Right atrium auricular region (tissue), 2 donors: ENCODE data around the gene ACOXL. TPM values are rescaled to one million over a fixed set of nuclear protein-coding genes. Genes with fewer than 3 reads are reported as not detected.

Source experiments
- DNase-seq: peaks from one replicate; pipeline ENCODE4 v3.0.0-alpha.2; 2019; ENCODE audit warnings: low spot score
- H3K27ac ChIP-seq, 2 donors: fragments of 200-600 bp; sonication (generic); 1 replicate in 1 of 2; 2 replicates in 1 of 2; pipeline ENCODE4 v1.5.1; 2016 to 2019
- H3K27me3 ChIP-seq, 2 donors: fragments of 200-600 bp; sonication (generic); one replicate each; pipeline versions ENCODE4 v1.5.1 to v1.6.0; 2017 to 2019
- H3K36me3 ChIP-seq: fragments of 200-600 bp; sonication (generic); one replicate; pipeline ENCODE4 v1.5.1; 2016
- H3K4me1 ChIP-seq, 2 donors: fragments of 200-600 bp; sonication (generic); one replicate each; pipeline versions ENCODE4 v1.5.1 to v1.6.0; 2017 to 2019
- H3K4me3 ChIP-seq, 2 donors: fragments of 200-600 bp; sonication (generic); 1 replicate in 1 of 2; 2 replicates in 1 of 2; pipeline ENCODE4 v1.5.1; 2017 to 2019; ENCODE audit warnings: mild to moderate bottlenecking in 1 of 2, moderate library complexity in 1 of 2
- H3K9me3 ChIP-seq, 2 donors: fragments of 200-600 bp; sonication (generic); one replicate each; pipeline ENCODE4 v1.5.1; 2019
- total RNA-seq, 2 donors: library from RNA; depleted of rRNA; stranded (reverse); fragments of >200 nt; gene quantifications; one replicate each; pipeline ENCODE4 v1.1.0, GENCODE V29; 2016
- TF ChIP-seq, protein P1 (sequence below), 2 donors: fragments of 200-600 bp; sonication (generic); IDR thresholded peaks; one replicate each; pipeline ENCODE4 v1.5.1; 2019; ENCODE audit warnings: antibody characterized with exemption in 2 of 2

Gene ACOXL
- total RNA-seq, 2 donors from 2014 or later = 0.33 to 0.55 TPM

DNA sequence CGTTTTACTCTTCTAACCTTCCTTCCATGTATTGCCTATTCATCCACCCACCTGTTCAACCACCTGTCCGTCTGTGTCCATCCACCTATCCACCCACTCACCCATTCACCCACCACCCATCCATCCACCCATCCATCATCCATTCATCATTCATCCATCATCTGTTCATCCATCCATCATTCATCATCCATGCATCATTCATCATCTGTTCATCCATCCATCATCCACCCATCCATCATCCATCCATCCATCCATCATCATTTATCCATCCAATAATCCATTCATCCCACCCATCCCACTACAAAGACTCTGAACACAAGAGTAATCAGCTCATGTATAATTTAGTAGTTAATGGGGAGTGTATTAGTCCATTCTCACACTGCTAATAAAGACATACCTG is 78.0 kb downstream of the ACOXL start:
- H3K36me3 ChIP-seq = no peaks in the 10 kb centered on the region
- no peak overlapping the region for H3K27ac ChIP-seq

DNA sequence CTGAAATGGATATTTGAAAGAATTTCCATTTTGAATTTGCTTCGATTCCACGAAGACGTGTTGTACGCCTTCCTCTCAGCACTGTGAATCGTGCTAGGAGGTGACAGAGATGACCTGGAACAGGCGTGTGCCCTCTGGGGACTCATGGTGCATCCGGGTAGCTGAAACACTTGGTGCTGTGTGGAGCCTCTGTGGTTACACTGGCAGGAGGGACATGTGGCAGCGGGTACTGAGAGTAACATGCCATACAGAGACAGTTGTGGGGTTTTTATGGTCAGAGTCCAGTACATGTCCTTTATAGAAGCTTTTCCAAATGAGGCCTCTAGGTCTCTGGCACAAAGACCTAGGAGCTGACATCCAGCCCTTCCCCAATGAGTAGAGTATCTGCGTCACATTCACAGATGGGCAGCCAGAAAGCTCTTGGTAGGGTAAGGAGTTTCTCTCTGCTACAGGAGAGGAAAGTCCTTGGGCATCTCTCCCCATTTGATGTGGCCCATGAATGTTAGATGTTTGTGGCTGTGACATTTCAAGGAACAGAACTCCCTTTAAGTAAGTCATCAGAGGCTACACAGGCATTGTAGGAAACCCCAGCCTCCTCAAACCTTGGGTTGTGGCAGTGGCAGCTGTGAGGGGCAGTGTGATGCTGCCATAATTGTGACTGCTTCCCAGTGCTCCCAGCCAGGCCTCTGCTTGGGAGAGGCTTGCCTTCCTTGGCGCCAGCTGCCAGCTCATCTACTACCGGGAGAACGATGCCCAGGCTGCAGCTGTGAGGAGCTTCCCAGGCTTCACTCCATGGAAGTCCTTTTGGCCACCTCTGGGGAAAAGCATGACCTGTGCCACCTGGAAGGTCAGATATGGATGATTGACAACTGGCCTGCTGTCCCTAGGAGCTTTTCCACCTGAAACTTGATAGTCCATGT is 80.6 kb downstream of the ACOXL start:
- Histone ChIP-seq H3K27ac (no peak overlapping the region), H3K27me3 (no peaks in the 10 kb centered on the region), H3K4me1 (no peaks in the 10 kb centered on the region), H3K4me3 (no peak overlapping the region), H3K36me3 (no peaks in the 10 kb centered on the region), H3K9me3 (no peaks in the 10 kb centered on the region)
- DNase-seq = no peak
- TF ChIP-seq, protein P1, sequence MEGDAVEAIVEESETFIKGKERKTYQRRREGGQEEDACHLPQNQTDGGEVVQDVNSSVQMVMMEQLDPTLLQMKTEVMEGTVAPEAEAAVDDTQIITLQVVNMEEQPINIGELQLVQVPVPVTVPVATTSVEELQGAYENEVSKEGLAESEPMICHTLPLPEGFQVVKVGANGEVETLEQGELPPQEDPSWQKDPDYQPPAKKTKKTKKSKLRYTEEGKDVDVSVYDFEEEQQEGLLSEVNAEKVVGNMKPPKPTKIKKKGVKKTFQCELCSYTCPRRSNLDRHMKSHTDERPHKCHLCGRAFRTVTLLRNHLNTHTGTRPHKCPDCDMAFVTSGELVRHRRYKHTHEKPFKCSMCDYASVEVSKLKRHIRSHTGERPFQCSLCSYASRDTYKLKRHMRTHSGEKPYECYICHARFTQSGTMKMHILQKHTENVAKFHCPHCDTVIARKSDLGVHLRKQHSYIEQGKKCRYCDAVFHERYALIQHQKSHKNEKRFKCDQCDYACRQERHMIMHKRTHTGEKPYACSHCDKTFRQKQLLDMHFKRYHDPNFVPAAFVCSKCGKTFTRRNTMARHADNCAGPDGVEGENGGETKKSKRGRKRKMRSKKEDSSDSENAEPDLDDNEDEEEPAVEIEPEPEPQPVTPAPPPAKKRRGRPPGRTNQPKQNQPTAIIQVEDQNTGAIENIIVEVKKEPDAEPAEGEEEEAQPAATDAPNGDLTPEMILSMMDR (IDR thresholded peaks at IDR 0.05) = no peak

More for the DNA sequence above, 78.0 kb downstream of the ACOXL start:
- Histone ChIP-seq H3K27me3 (no peaks in the 10 kb centered on the region), H3K4me1 (no peaks in the 10 kb centered on the region), H3K4me3 (no peak overlapping the region), H3K9me3 (no peaks in the 10 kb centered on the region)
- TF ChIP-seq, protein P1 (IDR thresholded peaks at IDR 0.05) = no peak
- no peak for DNase-seq

DNA sequence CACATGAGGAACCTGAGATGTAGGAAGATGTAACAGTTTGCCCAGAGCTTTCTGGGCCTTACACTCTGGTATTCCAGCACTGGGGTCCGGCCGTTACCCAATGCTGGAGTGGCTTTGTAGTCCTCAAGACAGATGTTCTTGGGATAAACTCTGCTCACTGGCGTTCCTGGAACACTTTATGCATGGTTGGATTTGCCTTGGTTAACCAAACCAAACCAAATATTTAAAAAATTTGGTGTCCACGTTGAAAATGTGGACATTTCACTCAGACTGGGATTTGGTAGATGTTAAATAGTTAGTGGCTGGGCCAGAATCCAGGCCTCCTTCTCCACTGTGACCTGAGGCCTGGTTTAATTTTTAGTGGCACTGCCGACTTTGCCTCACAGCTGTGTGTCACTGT is 81.5 kb downstream of the ACOXL start:
- Histone ChIP-seq H3K27me3 (no peaks in the 10 kb centered on the region), H3K4me1 (no peaks in the 10 kb centered on the region), H3K27ac (no peak overlapping the region), H3K36me3 (no peaks in the 10 kb centered on the region), H3K4me3 (no peak overlapping the region), H3K9me3 (no peaks in the 10 kb centered on the region)
- TF ChIP-seq, protein P1 (IDR thresholded peaks at IDR 0.05) = no peak
- DNase-seq = no peak

DNA sequence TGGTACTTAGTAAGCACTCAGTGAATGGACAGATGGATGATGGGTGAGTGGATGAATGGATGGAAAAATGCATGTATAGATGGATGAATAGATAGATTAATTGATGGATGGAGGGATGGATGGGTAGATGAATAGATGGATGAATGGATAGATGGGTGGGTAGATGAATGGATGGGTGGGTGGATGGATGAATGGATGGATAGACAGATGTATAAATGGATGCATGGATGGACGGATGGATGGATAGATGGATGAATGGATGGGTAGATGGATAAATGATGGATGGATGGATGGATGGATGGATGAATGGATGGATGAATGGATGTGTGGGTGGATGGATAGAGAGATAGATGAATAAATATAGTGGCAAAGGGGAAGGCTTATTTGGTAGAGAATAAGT is 83.6 kb downstream of the ACOXL start:
- H3K4me3 ChIP-seq = no peak overlapping the region
- H3K27ac ChIP-seq = no peak overlapping the region
- H3K27me3 ChIP-seq = no peaks in the 10 kb centered on the region

DNA sequence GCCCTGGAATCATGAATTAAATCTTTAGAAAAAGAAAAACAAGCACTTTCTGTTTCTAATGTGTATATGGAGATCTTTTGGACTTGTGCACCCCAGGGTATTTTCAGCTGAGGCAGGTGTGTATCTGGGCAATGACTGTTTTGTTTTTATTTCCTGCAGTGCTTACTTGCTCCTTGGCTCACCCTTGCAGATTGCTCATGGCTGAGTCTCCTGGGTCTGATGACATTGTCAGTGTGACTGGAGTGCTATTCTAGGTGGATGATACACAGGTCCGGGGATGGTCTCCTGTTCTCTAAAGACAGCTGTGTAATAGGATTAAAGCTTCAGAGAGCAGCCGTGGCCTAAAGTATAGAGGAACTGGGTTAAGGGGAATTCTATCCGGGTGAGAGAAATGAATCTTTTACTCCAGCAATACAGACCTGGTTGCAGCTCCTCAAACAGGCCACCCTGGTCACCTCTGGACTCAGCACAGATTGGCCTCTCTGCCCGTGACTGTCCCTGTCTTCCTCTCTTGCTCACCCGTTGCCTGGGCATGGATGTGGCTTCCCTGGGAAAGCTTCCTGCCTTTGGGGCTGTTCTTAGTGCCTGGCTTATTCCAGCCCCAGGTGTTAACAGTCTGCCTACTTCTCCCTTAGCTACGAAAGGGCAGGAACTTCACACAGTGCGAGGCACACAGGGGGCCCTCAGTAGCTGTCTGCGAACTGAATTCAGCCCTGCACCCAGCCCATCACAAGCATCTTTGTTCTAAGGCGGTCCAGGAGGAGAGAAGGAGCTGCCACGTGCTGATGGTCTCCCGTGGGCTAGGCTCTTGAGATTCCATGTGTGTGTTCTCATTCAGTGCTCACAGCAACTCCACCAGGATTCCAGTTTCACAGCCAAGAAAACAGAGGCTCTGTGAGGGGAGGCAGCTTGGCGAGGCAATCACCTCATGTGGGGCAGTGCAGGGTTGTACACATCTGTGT is 84.3 kb downstream of the ACOXL start:
- no peaks in the 10 kb centered on the region for H3K36me3 ChIP-seq
- no peak overlapping the region for H3K27ac ChIP-seq
- no peaks in the 10 kb centered on the region for H3K4me1 ChIP-seq

More for the DNA sequence above, 83.6 kb downstream of the ACOXL start:
- no peaks in the 10 kb centered on the region for H3K4me1 ChIP-seq
- no peaks in the 10 kb centered on the region for H3K36me3 ChIP-seq
- TF ChIP-seq, protein P1 (IDR thresholded peaks at IDR 0.05) = no peak
- H3K9me3 ChIP-seq = no peaks in the 10 kb centered on the region
- DNase-seq = no peak

More for the DNA sequence above, 84.3 kb downstream of the ACOXL start:
- Histone ChIP-seq H3K27me3 (no peaks in the 10 kb centered on the region), H3K9me3 (no peaks in the 10 kb centered on the region), H3K4me3 (no peak overlapping the region)
- TF ChIP-seq, protein P1 (IDR thresholded peaks at IDR 0.05) = no peak
- no peak for DNase-seq
